ENCODE measurements around the gene RASSF4. TPM values are rescaled to one million over a fixed set of nuclear protein-coding genes. Genes with fewer than 3 reads are reported as not detected.

RASSF4 gene
- total and polyA plus RNA-seq, 11 donors = 48.3 to 125 (median 78.9) TPM

DNA sequence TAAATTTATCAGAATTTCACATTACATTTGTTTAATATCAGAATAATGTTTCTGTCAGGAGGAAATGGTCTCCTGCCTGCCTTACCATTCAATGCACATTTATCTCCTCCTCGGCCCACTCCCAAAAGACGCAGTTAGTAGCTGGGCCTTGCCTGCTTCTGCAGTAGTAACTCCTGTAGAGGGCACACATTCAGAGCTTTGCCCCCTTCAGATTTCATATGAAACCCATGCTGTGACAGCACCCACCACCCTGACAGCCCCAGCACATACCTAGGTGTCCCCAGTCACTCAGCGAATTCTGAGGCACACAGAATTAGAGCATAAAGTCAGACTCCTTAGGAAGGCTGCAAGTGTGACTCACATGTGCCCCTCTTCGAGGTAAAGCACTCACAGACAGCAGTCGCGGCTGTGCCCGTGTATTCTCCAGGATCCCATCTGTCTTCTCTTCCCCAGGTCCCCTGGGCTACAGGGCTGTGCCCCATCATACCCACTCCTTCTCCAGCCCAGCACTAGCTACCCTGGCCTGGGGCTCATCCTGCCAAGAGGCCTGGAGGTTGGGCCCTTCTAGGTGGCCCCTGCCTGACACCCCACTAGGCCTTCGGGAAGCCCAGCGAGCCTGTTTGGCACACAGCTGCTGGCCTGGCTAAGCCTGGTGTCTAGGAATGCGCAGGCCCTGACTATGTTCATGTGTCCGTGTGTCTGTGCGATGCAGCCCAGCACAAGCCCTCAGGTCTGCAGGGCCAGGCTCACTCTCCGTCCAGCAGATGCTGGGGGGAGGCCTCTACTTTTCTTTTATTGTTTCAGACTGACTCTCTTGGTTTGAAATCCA is 23.7 kb downstream of the RASSF4 start:
- Histone ChIP-seq H3K27ac (peak overlapping the region in 11 of 12 donors; percentile 63 to 97 (median 88)), H3K4me3 (no peak overlapping the region), H3K36me3 (peaks cover 0 to 73% (median 38%) of the 10 kb centered on the region in 9 donors), H3K9me3 (no peaks in the 10 kb centered on the region), H3K27me3 (no peaks in the 10 kb centered on the region), H3K4me1 (peaks cover 12 to 93% (median 80%) of the 10 kb centered on the region in 12 donors)
- ATAC-seq (no peak), DNase-seq (peak in 2 of 5 donors; percentile 16 to 31)
- TF ChIP-seq POLR2A (IDR thresholded peaks at IDR 0.05) = no peak
- TF ChIP-seq, protein P1, sequence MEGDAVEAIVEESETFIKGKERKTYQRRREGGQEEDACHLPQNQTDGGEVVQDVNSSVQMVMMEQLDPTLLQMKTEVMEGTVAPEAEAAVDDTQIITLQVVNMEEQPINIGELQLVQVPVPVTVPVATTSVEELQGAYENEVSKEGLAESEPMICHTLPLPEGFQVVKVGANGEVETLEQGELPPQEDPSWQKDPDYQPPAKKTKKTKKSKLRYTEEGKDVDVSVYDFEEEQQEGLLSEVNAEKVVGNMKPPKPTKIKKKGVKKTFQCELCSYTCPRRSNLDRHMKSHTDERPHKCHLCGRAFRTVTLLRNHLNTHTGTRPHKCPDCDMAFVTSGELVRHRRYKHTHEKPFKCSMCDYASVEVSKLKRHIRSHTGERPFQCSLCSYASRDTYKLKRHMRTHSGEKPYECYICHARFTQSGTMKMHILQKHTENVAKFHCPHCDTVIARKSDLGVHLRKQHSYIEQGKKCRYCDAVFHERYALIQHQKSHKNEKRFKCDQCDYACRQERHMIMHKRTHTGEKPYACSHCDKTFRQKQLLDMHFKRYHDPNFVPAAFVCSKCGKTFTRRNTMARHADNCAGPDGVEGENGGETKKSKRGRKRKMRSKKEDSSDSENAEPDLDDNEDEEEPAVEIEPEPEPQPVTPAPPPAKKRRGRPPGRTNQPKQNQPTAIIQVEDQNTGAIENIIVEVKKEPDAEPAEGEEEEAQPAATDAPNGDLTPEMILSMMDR (IDR thresholded peaks at IDR 0.05) = no peak
- intact Hi-C loops (cut with DNase I) = no loop called here
- 81 to 83% (median 82%) methylated on average over 11 to 13 of the region's 13 CpGs for WGBS, 4 donors

DNA sequence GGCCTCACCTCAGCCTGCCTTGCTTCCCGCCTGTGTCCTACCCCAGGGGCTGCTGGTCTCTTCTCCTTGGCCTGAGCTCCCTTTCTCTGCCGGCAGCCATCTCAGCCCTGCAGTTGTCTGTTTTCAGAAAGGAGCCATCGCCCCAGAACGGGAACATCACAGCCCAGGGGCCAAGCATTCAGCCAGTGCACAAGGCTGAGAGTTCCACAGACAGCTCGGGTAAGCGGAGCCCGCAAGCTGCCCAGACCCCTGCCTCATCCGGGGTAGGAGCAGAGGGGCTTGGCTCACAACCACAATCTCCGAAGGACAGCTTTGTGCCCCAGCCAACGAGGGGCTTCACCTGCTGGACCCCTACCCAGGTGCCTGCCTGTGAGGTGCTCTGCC is 24.3 kb downstream of the RASSF4 start:
- H3K4me1 ChIP-seq = peaks cover 12 to 88% (median 79%) of the 10 kb centered on the region in 12 donors
- intact Hi-C loops (cut with DNase I) = no loop called here

DNA sequence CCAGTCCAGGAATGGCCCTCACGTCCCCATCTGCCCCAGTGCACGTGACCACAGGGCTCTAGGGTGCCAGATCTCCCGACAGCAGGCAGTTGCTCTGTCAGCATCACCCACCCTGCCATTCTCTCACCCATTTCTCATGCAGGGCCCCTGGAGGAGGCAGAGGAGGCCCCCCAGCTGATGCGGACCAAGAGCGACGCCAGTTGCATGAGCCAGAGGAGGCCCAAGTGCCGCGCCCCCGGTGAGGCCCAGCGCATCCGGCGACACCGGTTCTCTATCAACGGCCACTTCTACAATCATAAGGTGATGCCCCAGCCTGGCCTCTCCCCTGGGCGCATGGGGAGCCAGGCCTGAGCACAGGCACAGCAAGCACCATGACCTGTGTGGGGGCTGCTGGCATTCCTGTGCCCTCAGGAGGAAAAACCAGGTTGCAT is 25.1 kb downstream of the RASSF4 start:
- Histone ChIP-seq H3K4me3 (no peak overlapping the region), H3K36me3 (peaks cover 0 to 87% (median 52%) of the 10 kb centered on the region in 9 donors), H3K27ac (peak overlapping the region; percentile 17 to 97 (median 80)), H3K27me3 (no peaks in the 10 kb centered on the region), H3K4me1 (peaks cover 6 to 87% (median 72%) of the 10 kb centered on the region in 12 donors), H3K9me3 (no peaks in the 10 kb centered on the region)
- ATAC-seq = no peak
- intact Hi-C loops (cut with DNase I) = no loop called here
- WGBS, 4 donors = 49 to 90% (median 62%) methylated on average over 6 to 15 of the region's 15 CpGs
- peak in 1 of 5 donors; percentile 38 for DNase-seq
- no peak for TF ChIP-seq POLR2A (IDR thresholded peaks at IDR 0.05)
- TF ChIP-seq, protein P1 (IDR thresholded peaks at IDR 0.05) = no peak

More for the DNA sequence above, 24.3 kb downstream of the RASSF4 start:
- Histone ChIP-seq H3K27me3 (no peaks in the 10 kb centered on the region), H3K27ac (peak overlapping the region in 10 of 12 donors; percentile 63 to 97 (median 80)), H3K9me3 (no peaks in the 10 kb centered on the region), H3K4me3 (no peak overlapping the region), H3K36me3 (peaks cover 0 to 79% (median 44%) of the 10 kb centered on the region in 9 donors)
- peak in 1 of 5 donors; percentile 18 for DNase-seq
- WGBS, 4 donors = 81 to 94% (median 91%) methylated on average over 8 to 10 of the region's 10 CpGs
- no peak for ATAC-seq
- TF ChIP-seq, protein P1 (IDR thresholded peaks at IDR 0.05) = no peak
- TF ChIP-seq POLR2A (IDR thresholded peaks at IDR 0.05) = no peak

DNA sequence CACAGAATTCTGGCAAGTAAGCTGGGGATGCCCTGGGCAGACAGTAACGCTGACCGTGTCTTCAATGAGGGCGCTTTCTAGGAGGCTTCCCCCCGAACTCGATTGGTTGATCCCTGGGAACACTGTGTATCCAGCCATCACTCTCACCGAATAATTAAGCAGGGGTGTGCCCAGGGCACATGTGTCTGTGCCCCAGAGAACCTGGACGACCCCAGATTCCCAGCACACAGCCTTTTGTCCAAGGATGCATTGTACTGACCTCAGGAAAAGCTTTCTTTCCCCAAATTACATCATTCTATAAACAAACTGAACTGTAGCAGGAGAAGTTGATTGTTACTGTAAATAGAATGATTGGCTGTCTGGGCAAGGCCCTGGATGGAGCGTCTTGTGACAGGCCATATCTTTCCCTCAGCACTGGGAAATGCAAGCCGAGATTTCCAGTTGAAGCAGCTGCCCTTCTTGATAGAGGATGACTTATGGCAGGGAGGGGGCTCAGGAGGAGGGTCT is 25.6 kb downstream of the RASSF4 start:
- TF ChIP-seq, protein P1 (IDR thresholded peaks at IDR 0.05) = no peak
- TF ChIP-seq POLR2A (IDR thresholded peaks at IDR 0.05) = no peak
- DNase-seq (peak in 1 of 5 donors; percentile 27), ATAC-seq (peak in 3 of 4 donors; percentile 3 to 41 (median 8))
- WGBS, 4 donors = 24 to 41% (median 33%) methylated on average over 4 to 9 of the region's 9 CpGs
- H3K36me3 ChIP-seq = peaks cover 0 to 87% (median 58%) of the 10 kb centered on the region in 9 donors
- H3K27ac ChIP-seq = peak overlapping the region; percentile 17 to 97 (median 80)
- H3K9me3 ChIP-seq = no peaks in the 10 kb centered on the region
- H3K4me3 ChIP-seq = no peak overlapping the region
- intact Hi-C loops (cut with DNase I) = no loop called here
- H3K4me1 ChIP-seq = peaks cover 6 to 87% (median 72%) of the 10 kb centered on the region in 12 donors
- H3K27me3 ChIP-seq = no peaks in the 10 kb centered on the region

Data from heart left ventricle (tissue), 16 donors.